Measurements from ENCODE around the gene TP53I3.
A peak's percentile ranks its signal among the peaks of the same experiment; 100 is the strongest.

Gene TP53I3

GRCh38 chr2:24084386-24085199 is at the start of gene TP53I3:
Gene TP53I3, minus strand, starts transcription at chr2:24084834. Its CDS starts 508 bp downstream, at chr2:24084326.
- no peaks in the 10 kb centered on the region for H3K27me3 Mint-ChIP-seq
- peaks cover 36% of the 10 kb centered on the region for H3K4me1 Mint-ChIP-seq (ENCODE audit: low read depth)
- H3K27ac Mint-ChIP-seq = peak within 1 kb of the TSS; percentile 88
- intact Hi-C loops (cut with micrococcal nuclease) = loop anchor here (1.0 to 2.0 kb wide), 4 partner anchors 8 to 258 kb away; partner anchors contain the start of genes FAM228B, PFN4, SF3B6 and WDCP
- peaks cover 70% of the 10 kb centered on the region for H3K36me3 Mint-ChIP-seq (ENCODE audit: low read depth)
- peak within 1 kb of the TSS; percentile 78 for H3K4me3 Mint-ChIP-seq
- H3K9me3 Mint-ChIP-seq = no peaks in the 10 kb centered on the region

GRCh38 chr2:24132543-24132942 is 47.9 kb upstream of the TP53I3 start:
- Mint-ChIP-seq H3K27ac (no peak overlapping the region), H3K27me3 (no peaks in the 10 kb centered on the region), H3K4me3 (no peak overlapping the region), H3K9me3 (peaks cover 16% of the 10 kb centered on the region), H3K4me1 (ENCODE audit: low read depth) (no peaks in the 10 kb centered on the region), H3K36me3 (ENCODE audit: low read depth) (peaks cover 20% of the 10 kb centered on the region)
- intact Hi-C loops (cut with micrococcal nuclease) = no loop called here

GRCh38 chr2:24125956-24126355 is 41.3 kb upstream of the TP53I3 start:
- Mint-ChIP-seq H3K9me3 (no peaks in the 10 kb centered on the region), H3K36me3 (ENCODE audit: low read depth) (peaks cover 12% of the 10 kb centered on the region), H3K27me3 (no peaks in the 10 kb centered on the region), H3K4me3 (no peak overlapping the region), H3K4me1 (ENCODE audit: low read depth) (peaks cover 7% of the 10 kb centered on the region), H3K27ac (no peak overlapping the region)
- intact Hi-C loops (cut with micrococcal nuclease) = no loop called here

GRCh38 chr2:24123922-24124580 is 39.4 kb upstream of the TP53I3 start:
- Mint-ChIP-seq H3K36me3 (ENCODE audit: low read depth) (peaks cover 12% of the 10 kb centered on the region), H3K4me1 (ENCODE audit: low read depth) (peaks cover 7% of the 10 kb centered on the region), H3K27me3 (no peaks in the 10 kb centered on the region), H3K4me3 (peak overlapping the region; percentile 82), H3K9me3 (no peaks in the 10 kb centered on the region), H3K27ac (peak overlapping the region; percentile 89)
- intact Hi-C loops (cut with micrococcal nuclease) = loop anchor here (1.0 to 5.0 kb wide), 2 partner anchors 38 to 40 kb away; partner anchors contain the start of gene TP53I3

- intact Hi-C loops (cut with micrococcal nuclease) = loop anchor here (1.0 to 5.0 kb wide), 2 partner anchors 39 kb away; partner anchors contain the start of gene TP53I3
- Mint-ChIP-seq H3K4me1 (ENCODE audit: low read depth) (peaks cover 7% of the 10 kb centered on the region), H3K27ac (peak within 1 kb of the TSS; percentile 89), H3K36me3 (ENCODE audit: low read depth) (peaks cover 11% of the 10 kb centered on the region), H3K4me3 (peak within 1 kb of the TSS; percentile 82), H3K27me3 (no peaks in the 10 kb centered on the region), H3K9me3 (no peaks in the 10 kb centered on the region)
Observed at GRCh38 chr2:24123195-24123921, 38.7 kb upstream of the TP53I3 start, which contains the start of the genes FAM228B and PFN4. Gene FAM228B, plus strand, starts transcription at chr2:24123469. Its CDS starts 893 bp downstream, at chr2:24124362. Gene PFN4, minus strand, starts transcription at chr2:24123334. Its CDS starts 799 bp downstream, at chr2:24122535.

- intact Hi-C loops (cut with micrococcal nuclease) = loop anchor here (1.0 to 5.0 kb wide), 2 partner anchors 38 to 40 kb away; partner anchors contain the start of gene TP53I3
- Mint-ChIP-seq H3K36me3 (ENCODE audit: low read depth) (peaks cover 5% of the 10 kb centered on the region), H3K4me3 (peak overlapping the region; percentile 82), H3K27ac (peak overlapping the region; percentile 89), H3K9me3 (no peaks in the 10 kb centered on the region), H3K4me1 (ENCODE audit: low read depth) (peaks cover 7% of the 10 kb centered on the region), H3K27me3 (no peaks in the 10 kb centered on the region)
Observed at GRCh38 chr2:24122366-24123194, 37.9 kb upstream of the TP53I3 start.

GRCh38 chr2:24121469-24121868 is 36.8 kb upstream of the TP53I3 start:
- Mint-ChIP-seq H3K4me1 (ENCODE audit: low read depth) (peaks cover 7% of the 10 kb centered on the region), H3K36me3 (ENCODE audit: low read depth) (peaks cover 12% of the 10 kb centered on the region), H3K27ac (no peak overlapping the region), H3K4me3 (no peak overlapping the region), H3K27me3 (no peaks in the 10 kb centered on the region), H3K9me3 (no peaks in the 10 kb centered on the region)
- intact Hi-C loops (cut with micrococcal nuclease) = loop anchor here (5.0 kb wide), 1 partner anchor 41 kb away; no protein-coding TSS in a partner anchor

- intact Hi-C loops (cut with micrococcal nuclease) = loop anchor here (5.0 kb wide), 1 partner anchor 41 kb away; no protein-coding TSS in a partner anchor
- Mint-ChIP-seq H3K4me1 (ENCODE audit: low read depth) (peaks cover 7% of the 10 kb centered on the region), H3K9me3 (no peaks in the 10 kb centered on the region), H3K27ac (no peak overlapping the region), H3K36me3 (ENCODE audit: low read depth) (peaks cover 12% of the 10 kb centered on the region), H3K4me3 (no peak overlapping the region), H3K27me3 (no peaks in the 10 kb centered on the region)
Observed at GRCh38 chr2:24121066-24121465, 36.4 kb upstream of the TP53I3 start.

- Mint-ChIP-seq H3K4me3 (no peak overlapping the region), H3K27me3 (no peaks in the 10 kb centered on the region), H3K36me3 (ENCODE audit: low read depth) (peaks cover 21% of the 10 kb centered on the region), H3K9me3 (no peaks in the 10 kb centered on the region), H3K27ac (no peak overlapping the region), H3K4me1 (ENCODE audit: low read depth) (no peaks in the 10 kb centered on the region)
- intact Hi-C loops (cut with micrococcal nuclease) = no loop called here
Observed at GRCh38 chr2:24117902-24118301, 33.3 kb upstream of the TP53I3 start.

- intact Hi-C loops (cut with micrococcal nuclease) = no loop called here
- Mint-ChIP-seq H3K27me3 (no peaks in the 10 kb centered on the region), H3K4me1 (ENCODE audit: low read depth) (no peaks in the 10 kb centered on the region), H3K9me3 (no peaks in the 10 kb centered on the region), H3K27ac (no peak overlapping the region), H3K4me3 (no peak overlapping the region), H3K36me3 (ENCODE audit: low read depth) (peaks cover 25% of the 10 kb centered on the region)
Observed at GRCh38 chr2:24115057-24115456, 30.4 kb upstream of the TP53I3 start.

- intact Hi-C loops (cut with micrococcal nuclease) = no loop called here
- Mint-ChIP-seq H3K4me3 (no peak overlapping the region), H3K9me3 (peaks cover 28% of the 10 kb centered on the region), H3K4me1 (ENCODE audit: low read depth) (no peaks in the 10 kb centered on the region), H3K27me3 (no peaks in the 10 kb centered on the region), H3K27ac (no peak overlapping the region), H3K36me3 (ENCODE audit: low read depth) (peaks cover 17% of the 10 kb centered on the region)
Observed at GRCh38 chr2:24111407-24111901, 26.8 kb upstream of the TP53I3 start.

- Mint-ChIP-seq H3K36me3 (ENCODE audit: low read depth) (peaks cover 17% of the 10 kb centered on the region), H3K4me3 (no peak overlapping the region), H3K27me3 (no peaks in the 10 kb centered on the region), H3K4me1 (ENCODE audit: low read depth) (no peaks in the 10 kb centered on the region), H3K27ac (no peak overlapping the region), H3K9me3 (peaks cover 31% of the 10 kb centered on the region)
- intact Hi-C loops (cut with micrococcal nuclease) = no loop called here
Observed at GRCh38 chr2:24110660-24111303, 26.1 kb upstream of the TP53I3 start.

Data from dendritic cell treated with granulocyte-macrophage colony-stimulating factor and Interleukin-4, amounts not matched to agents 40 ng/mL and 50 ng/mL, for 4 days (primary cell).